GM21381 (cell line): ENCODE data around the gene AGBL2.
"Not testable (repeated sequence)": the region's sequence is repeated elsewhere in the genome, so short reads cannot be mapped to it uniquely, and the experiment has no call there.

Source experiments
- ATAC-seq: cut with Tn5 transposase; IDR thresholded peaks from one replicate; pipeline ENCODE4 v1.9.1; 2021; ENCODE audit warnings: mild to moderate bottlenecking, moderate library complexity; ENCODE audit not compliant: unreplicated experiment

AGBL2 gene

DNA sequence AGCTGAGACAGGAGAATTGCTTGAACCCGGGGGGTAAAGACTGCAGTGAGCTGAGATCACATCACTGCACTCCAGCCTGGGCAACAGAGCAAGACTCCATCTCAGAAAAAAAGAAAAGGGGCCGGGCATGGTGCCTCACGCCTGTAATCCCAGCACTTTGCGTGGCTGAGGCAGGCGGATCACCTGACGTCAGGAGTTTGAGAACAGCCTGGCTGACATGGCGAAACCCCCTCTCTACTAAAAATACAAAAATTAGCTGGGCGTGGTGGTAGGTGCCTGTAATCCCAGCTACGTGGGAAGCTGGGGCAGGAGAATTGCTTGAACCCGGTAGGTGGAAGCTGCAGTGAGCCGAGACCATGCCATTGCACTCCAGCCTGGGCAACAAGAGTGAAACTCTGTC, 78.8 kb downstream of the AGBL2 start:
- ATAC-seq: not testable (repeated sequence)

- ATAC-seq: no peak
These were observed 83.7 kb downstream of the AGBL2 start for GRCh38 chr11:47631473-47631872.

DNA sequence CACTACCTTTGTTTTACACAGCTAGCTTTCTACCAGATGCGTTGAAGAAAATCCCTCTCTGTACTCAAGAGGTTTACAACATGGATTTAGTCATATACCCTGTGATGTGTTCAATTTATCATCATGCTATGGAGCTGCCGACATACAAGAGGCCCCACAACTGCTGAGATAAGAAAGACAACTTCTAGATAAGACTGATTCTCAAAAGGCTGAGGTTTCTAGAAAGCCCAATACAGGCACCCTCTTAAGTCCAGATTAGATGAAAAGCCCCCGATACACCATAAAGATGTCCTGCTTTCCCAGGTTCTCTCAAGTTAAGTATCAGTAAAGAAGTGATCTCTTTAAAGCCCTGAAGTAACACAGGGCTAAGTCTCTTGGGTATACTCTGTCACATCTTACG, 87.1 kb downstream of the AGBL2 start:
- no peak for ATAC-seq

- no peak for ATAC-seq
These were observed 88.9 kb downstream of the AGBL2 start for GRCh38 chr11:47626234-47626633.

GRCh38 chr11:47620836-47621378, 94.3 kb downstream of the AGBL2 start:
- no peak for ATAC-seq

GRCh38 chr11:47617417-47617809, 97.8 kb downstream of the AGBL2 start:
- no peak for ATAC-seq

GRCh38 chr11:47616726-47617416, 98.3 kb downstream of the AGBL2 start:
- ATAC-seq: no peak

DNA sequence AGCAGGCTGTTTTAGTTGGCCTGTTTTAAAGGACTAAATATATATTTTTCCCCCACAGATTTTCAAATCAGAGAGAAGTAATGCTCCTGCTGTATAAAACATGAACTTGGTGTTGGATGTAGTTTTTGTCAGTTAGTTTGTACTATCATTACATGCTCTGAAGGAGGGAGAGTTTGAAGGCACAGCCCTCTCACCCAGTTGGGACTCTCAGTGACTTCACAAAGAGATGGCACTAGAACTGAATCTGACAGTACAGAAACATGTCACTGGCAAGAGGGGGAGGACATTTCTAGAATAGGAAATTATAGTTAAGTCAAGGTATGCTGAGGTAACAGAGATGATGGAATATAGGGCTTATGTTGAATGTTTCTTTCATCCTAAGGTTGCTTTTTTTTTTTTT, 99.9 kb downstream of the AGBL2 start:
- no peak for ATAC-seq

- ATAC-seq: peak; percentile 87
These were observed 103.8 kb downstream of the AGBL2 start for GRCh38 chr11:47611348-47611794.

DNA sequence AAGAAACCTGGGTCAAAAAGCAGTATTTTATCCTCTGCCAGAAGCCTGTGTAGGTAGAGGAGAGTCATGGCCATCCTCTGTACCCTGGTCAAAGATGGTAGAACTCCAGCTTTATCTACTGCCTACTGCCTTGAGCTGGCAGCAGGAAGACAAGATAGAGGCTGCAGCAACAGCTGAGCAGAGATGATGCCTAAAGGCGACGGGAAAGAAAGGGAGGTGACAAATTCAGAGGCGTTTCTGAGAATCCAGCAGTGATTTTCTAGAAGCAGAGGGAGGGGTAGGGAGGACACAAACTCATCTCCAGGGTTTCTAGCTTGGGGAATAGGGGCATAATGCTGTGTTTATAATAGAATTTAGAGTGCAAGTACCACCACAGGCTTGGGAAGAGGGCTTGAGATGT, 105.5 kb downstream of the AGBL2 start:
- ATAC-seq: no peak
